CD4-positive, alpha-beta T cell treated with Interleukin-17A for 1 hour (primary cell): ENCODE results near the gene LAMTOR1.
"Not testable (repeated sequence)": the region's sequence is repeated elsewhere in the genome, so short reads cannot be mapped to it uniquely, and the experiment has no call there.

Source experiments
- DNase-seq: peaks from one replicate; pipeline ENCODE4 v3.0.0-alpha.2; 2020

The LAMTOR1 gene

DNA sequence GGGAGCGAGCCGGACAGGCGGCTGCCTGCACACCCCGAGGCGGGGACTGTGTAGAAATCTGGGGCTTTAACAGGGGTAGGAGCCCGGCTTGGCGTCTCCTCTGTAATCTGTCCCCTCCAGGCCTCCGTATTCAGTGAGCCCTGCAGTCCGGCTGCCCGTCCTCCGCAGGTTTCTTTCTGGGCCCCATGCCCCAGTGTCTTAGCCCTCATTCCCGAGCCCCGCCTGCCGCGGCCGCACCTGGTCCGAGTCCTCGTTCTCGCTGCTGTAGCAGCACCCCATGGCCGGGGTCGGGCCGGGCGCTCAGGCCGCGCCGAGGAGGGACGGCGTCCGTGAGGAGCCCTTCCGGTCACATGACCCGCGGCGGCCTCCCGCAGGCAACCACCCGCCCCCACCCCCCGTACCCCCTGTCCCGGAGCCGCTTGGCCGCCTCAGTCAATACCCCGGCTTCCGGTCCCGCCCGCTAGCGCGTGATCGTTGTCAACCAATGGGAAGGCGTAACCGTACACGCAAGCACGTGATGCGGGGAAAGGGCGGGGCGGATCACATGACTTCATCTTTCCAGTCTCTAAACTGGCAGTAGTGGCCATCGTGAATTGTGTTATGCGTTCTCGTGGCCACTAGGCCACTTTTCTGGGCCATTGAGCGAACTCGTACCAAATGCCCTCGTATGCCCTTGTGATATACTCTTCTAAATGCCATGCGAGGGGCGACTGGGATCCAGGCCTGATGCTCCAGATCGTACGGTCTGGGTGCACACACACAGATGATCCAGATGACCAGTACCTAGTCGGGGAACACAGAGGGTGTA lies at the start of gene LAMTOR1:
Gene LAMTOR1 (minus strand): TSS at position 352 of the 808 bp plus-strand sequence. CDS start 73 bp downstream, at position 279.
- peak; percentile 98 for DNase-seq

DNA sequence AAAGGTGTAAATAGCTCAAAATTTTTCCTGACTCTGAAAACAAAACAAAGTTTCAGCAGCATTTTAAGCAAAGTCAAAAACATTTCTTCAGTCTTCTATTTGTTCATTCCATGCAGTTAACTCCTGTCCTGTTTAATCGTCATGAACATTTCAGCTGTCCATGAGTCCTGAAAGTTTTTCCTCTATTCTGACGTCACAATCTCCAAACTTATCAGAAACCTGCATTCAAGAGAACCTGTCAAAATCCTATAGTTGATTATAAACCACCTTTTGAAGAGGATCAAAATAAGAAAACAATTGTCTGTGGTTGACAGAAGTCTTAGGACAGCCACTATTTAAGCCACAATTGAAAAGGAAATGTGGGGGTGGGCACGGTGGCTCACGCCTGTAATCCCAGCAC lies 47.8 kb upstream of the LAMTOR1 start:
- no peak for DNase-seq

DNA sequence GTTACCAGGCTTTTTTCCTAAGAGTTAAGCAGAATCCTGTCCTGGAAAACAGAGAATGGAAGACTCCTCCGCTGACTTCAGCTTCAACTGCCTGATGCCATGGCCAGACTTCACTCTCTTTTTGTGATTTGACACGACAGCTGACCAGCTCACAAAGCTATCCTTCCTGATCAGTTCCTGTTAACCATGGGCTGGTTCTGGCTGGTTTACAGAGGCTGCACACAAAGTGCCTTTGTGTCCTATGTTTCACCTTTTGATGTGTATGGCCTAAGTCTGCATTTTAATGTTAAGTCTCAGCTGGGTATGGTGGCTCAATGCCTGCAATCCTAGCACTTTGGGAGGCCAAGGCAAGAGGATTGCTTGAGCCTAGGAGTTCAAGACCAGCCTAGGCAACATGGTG lies 43.5 kb upstream of the LAMTOR1 start:
- DNase-seq = no peak

DNA sequence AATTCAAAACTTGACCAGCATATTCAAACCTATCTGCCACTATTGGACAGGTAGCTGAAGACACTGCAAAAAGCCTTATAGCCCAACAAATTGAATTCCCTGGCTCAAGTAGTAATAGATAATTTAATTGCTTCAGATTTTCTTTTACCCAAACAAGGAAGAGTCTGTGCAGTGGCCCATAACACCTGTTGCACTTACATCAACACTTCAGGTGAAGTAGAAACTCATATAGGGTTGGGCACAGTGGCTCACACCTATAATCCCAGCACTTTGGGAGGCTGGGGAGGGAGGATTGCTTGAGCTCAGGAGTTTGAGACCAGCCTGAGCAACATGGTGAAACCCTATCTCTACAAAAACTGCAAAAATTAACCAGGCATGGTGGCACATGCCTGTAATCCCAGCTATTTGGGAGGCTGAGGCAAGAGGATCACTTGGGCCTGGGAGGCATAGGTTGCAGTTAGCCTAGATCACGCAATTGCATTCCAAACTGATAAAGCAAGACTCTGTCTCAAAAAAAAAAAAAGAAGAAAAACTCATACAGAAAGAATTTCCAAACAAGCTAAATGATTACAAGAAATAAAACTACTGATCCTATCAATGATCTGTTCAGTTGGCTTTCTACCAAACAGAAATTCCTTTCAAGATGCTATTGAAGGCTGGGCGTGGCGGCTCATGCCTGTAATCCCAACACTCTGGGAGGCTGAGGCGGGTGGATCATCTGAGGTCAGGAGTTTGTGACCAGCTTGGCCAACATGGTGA lies 41.9 kb upstream of the LAMTOR1 start:
- DNase-seq = no peak

DNA sequence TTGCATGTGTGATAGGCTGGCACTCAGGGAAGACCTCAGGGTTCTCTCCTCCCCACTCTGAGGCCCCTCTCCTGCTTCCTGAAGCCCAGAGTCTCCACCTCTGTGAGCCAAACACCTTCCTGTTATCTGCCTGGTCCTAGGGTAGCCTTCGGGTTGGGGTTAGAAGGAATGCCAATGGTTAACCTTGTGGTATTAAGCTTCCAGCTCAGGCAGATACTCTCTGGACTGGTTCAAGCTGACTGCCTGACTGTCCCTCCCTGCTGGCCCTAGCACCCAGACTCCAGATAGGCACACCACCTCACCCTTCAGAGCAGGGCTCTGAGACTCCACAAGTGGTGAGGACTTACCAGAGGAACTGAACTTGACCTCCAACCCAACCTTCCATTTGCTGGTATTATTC lies 39.4 kb upstream of the LAMTOR1 start:
- not testable (repeated sequence) for DNase-seq

DNA sequence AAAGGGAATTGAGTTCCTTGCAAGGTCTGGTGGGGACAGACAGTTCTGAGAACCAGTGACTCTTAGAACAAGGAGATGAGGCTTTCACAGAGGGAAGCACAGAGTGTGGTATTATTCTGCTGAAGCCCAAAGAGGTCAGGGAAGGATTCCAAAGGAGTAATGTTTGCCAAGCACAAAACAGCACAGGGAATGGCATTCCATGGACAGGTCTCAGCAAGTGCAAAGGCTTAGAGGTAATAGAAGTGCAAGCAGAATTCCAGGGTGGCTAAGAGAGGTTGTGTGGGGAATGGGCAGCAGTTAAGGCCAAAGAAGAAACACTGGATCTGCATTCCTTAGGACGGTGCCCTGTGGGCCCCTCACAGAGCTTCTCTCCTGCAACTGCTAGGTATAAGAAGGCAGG lies 39.0 kb upstream of the LAMTOR1 start:
- DNase-seq = not testable (repeated sequence)

DNA sequence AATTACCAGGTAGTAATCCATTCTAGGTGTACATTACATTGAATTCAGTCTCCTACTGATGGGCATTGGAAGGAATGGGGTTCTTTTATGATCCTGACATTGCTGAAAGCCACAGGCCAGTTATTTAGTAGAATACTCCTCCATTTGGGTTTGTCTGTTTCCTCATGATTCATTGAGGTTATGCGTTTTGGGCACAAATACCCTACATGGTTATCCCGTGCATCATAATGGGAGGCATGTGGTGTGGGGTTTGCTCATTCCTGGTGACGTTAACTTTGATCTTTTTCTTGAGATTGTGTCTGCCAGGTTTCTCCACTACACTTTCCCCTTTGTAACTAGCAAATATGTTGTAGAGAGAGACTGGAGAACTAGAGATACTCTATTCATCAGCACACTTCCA lies 38.0 kb upstream of the LAMTOR1 start:
- no peak for DNase-seq

DNA sequence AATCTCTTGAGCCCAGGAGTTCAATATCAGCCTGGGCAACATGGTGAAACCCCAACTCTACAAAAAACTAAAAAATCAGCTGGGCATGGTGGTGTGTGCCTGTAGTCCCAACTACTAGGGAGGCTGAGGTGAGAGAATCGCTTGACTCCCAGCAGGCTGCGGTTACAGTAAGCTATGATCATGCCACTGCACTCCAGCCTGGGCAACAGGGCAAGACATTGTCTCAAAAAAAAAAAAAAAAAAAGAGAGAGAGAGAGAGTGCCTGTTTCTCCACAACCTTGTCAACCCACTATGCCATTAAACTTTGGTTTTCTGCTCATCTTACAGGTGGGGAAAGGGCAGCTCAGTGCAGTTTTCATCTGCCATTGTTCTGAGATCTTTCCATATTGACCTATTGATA lies 37.6 kb upstream of the LAMTOR1 start:
- no peak for DNase-seq

DNA sequence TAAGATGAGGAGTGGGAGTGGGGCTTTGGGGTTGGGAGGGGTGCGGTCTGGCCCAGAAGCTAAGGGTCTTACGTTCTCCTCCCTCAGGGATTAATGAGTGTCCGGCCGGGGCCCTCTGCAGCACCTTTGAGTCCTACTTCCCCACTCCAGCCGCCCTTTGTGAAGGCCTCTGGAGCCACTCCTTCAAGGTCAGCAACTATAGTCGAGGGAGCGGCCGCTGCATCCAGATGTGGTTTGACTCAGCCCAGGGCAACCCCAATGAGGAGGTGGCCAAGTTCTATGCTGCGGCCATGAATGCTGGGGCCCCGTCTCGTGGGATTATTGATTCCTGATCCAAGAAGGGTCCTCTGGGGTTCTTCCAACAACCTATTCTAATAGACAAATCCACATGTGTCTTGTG lies 36.4 kb upstream of the LAMTOR1 start:
- no peak for DNase-seq

DNA sequence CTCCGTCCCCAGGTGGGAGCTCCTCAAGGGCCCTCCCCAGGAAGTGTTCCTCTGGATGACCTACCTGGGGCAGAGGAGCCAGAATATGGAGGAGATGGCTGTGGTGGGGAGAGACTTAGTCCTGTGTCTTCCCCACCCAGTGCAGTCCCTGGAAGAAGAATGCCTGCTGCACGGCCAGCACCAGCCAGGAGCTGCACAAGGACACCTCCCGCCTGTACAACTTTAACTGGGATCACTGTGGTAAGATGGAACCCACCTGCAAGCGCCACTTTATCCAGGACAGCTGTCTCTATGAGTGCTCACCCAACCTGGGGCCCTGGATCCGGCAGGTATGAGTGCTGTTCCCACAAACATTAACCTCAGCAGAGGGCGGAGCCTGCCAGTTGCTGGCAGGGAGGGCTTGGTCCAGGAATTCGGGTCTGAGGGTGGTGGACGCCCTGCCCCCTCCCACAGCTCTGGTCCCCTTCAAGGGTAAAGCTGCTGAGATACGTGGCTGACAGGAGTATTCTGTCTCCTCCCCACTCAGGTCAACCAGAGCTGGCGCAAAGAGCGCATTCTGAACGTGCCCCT lies 35.8 kb upstream of the LAMTOR1 start:
- no peak for DNase-seq

DNA sequence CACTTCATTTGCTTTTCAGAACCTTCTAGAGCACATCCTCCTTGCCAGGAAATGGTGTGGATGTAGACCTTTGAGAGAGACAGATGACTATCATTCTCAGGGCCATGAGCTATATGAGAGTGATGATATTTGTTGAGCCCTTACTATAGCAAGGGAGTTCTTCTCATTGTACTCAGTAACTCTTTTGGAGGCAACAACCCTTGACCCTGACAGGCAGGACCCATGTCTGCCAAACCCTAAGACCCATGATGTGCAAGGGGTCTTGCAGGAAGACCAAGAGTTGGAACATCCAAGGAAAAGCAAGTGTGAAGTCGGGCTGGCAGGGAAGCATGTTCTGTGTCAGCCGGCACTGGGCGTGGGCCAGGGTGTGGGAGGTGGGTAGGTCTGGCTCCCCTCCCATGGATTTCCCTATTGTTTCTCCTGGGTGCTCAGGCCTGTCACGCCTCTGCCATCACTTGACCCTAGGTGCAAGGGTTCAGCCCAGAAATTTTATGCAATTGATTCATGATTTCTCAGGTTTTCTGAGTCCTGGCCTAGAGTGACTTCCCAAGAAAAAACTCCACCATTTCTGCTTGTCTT lies 33.7 kb upstream of the LAMTOR1 start:
- no peak for DNase-seq

DNA sequence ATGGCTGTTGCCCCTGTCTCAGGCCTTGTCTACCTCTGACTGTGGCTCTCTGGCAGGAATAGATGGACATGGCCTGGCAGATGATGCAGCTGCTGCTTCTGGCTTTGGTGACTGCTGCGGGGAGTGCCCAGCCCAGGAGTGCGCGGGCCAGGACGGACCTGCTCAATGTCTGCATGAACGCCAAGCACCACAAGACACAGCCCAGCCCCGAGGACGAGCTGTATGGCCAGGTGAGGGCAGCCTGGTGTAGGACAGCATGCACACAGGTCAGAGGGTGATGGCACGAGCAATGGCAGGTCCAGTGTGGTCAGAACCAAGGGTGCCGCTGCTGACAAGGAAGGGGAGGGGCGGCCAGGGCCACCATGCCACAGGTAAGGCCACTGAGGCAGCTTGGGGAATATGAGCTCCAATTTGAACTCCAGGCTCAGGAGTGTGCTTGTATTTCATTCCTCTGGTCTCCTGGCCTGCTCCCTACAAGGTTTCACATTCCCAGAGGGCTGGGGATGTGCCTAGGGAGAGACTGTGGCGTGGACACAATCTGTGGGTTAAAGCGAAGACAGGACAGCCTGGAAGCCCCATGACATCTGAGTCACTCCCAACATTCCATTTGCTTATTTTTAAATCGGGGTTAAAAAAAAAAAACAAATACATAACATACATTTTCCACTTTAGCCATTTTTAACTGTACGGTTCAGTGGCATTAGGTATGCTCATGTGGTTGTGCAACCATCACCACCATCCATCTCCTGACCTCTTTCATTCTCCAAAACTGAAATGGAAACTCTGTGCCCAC lies 33.0 kb upstream of the LAMTOR1 start:
- DNase-seq = no peak

DNA sequence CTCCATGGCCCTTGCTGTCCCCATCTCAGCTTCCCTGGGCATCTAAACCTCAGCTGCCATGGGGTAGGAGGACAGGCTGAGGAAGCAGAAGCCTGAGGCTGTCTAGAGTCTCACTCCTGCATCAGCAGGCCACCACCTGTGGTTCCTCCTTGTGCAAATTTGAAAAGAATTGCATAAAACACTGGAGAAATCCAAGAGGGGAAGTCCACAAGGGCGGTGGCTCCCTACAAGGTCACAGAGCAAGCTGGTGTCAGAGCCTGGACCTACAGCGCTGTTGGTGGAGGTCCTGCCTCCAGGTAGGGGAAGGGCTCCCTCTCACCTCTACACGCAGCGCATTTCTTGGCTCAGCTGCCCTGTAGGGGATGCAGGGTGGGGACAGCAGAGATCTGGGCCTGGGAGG lies 32.4 kb upstream of the LAMTOR1 start, which contains the start of gene FOLR3:
Gene FOLR3 (plus strand): TSS at position 253 of the 400 bp plus-strand sequence. CDS start 228 bp downstream, outside the sequence.
- not testable (repeated sequence) for DNase-seq

DNA sequence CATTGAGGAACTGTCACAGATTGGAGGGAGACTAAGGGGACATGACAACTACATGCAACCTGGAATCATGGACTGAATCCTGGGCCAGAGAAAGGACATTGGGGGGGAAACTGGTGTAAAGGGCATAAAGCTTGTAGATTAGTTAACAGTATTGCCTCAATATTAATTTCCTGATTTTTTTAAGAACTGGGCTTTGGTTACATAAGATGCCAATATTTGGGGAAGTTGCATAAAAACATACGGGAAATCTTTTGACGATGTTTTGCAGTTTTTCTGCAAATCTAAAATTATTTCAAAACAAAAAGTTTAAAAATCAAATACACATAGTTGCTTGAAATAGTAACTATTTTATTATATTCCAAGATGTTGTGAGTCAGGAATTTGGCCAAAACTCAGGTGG lies 29.5 kb upstream of the LAMTOR1 start:
- no peak for DNase-seq

DNA sequence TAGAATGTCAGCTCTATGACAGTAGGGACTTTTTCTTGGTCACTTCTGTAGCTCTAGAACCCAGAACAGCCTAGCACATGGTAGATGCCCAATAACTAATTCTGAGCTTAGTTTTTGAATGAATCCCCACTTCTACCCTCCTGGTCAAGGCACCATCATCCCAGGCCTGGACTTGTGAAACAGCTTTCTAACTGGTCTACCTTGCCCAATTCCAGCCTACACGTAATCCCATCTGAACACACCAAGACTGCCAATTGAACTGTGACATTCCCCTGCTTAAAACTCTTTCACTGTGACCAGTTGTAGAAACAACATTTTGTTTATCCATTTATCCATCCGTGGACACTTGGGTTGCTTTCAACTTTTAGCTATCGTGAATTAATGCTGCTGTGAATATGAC lies 26.3 kb upstream of the LAMTOR1 start:
- DNase-seq = no peak

DNA sequence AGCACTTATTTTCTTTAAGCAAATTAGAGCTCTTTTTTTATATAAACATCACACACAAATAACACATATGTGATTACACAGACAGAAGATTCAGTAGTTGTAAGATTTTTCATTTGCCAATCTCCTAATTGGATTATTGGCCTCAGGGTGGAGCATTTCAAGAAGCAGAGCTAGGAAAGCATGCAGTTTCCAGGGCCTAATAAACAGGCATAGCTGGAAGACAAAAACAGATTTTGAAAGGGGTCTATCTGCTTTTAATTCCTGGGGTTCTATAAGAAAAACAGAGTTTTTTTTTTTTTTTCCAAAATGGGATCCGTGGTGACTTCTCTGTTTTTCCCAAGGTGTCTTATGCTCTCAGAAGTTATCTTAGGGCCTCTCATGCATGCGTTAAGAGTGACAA lies 24.8 kb upstream of the LAMTOR1 start:
- no peak for DNase-seq

DNA sequence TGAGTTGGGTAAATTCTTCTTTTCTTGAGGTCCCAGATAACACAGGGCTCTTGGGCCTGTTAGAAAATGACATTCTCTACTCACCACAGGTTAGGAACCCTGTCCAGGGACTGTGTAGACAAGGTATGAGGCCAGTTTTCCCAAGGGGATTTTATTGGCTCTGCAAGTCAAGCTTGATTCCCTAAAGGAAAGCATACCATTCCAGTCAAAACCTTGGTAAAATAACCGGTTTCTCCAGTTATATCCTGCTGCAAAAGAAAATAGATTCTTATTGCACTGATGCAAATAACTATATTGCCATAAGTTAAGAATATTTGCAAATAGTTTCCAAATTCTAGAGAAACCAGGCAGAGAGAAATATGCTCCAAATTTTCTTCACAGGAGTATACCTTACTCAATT lies 22.9 kb upstream of the LAMTOR1 start:
- no peak for DNase-seq

DNA sequence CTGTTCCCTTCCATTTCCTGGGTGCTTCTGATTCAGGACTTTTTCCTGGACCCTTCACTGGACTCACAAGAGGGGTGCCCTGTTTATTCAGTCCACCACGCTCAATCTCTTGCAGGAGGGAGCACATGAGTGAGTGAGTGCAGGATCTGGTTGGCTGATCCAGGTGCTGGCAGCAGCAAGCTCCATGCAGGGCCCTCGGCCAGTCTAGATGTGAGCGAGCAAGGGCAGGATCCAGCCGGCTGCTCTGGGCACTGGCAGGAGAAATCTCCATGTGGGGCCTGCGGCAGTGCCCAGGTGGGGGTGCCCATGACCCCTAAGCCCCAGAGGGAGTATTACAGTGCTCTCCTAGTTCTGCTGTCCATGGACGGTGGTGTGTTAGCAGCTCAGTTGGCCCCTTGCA lies 20.9 kb upstream of the LAMTOR1 start:
- DNase-seq = no peak

DNA sequence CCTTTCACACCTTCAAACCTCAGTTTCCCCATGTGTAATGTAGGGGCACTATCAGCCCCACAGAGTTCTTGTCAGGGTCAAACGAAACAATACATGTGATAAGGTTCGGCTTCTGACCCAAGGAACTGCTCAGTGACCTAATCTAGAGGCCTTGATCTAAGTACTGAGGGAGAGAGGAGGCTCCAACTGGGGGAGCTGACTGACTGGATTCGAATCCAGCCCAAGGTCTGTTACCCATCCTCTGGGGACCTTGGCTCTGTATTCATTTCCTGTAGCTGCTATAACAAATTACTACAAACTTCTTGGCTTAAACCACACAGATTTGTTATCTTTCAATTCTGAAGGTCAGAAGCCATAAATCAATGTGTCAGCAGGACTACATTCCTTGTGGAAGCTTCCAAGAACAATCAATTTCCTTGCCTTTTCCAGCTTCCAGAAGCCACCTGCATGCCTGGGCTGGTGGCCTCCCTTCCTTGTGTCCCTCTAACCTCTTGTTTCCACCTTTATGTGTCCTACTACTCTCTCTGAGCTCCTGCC lies 20.1 kb upstream of the LAMTOR1 start:
- no peak for DNase-seq

DNA sequence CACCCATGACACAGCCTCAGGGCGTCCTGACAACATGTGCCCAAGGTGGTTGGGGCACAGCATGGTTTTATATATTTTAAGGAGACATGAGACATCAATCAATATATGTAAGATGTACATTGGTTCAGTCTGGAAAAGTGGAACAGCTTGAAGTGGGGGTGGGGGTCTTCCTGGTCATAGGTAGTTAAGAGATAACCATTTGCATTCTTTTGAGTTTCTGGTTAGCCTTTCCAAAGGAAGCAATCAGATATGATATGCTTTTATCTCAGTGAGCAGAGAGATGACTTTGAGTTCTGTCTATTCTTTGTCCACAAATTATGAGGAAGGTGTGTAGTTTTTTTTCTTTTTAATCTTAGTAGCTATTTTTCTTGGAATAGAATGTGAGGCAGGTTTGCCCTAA lies 19.5 kb upstream of the LAMTOR1 start:
- no peak for DNase-seq

DNA sequence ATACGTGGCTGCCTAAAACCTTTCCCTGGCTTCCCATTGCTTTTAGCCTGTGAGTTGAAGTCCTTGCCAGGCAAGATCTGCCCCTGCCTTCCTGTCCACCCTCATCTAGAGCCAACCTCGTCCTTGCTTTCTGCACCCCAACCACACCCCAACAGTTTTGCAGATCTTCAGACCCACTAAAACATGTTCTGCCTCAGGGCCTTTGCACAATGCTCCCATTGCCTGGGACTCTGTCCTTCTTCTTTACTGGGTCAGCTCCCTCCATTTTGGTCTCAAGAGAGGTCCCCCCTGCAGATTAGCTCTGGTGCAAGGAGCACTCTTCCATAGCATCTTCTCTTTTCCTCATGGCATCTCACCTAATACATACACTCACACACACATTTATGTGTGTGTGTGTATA lies 17.8 kb upstream of the LAMTOR1 start:
- no peak for DNase-seq

DNA sequence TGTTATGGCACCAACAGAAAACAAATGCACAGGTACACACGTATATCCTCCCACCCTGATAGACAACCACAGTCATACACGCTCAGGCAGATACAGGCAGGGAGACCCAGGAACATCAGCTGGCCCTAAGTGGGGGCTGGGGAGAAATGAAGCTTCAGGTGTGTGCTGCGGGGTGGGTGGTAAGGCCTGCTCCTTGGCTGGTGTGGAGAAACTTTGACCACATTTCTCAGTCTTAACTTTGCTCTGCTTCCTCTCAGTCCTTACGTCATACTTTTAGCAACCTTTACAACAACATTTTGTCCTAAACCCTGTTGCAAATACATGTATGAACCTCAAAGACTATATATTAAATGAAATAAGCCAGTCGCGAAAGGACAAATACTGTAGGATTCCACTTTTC lies 16.1 kb upstream of the LAMTOR1 start:
- no peak for DNase-seq
